Measurements from ENCODE around the gene LEMD2. TPM values are rescaled to one million over a fixed set of nuclear protein-coding genes. Genes with fewer than 3 reads are reported as not detected.
A peak's percentile ranks its signal among the peaks of the same experiment; 100 is the strongest.

LEMD2 gene
- total and polyA plus RNA-seq, 9 of the 15 experiments (the other 6 are each of a cell fraction or from before 2014, with no cell fraction given), result 0.32 to 46.3 (median 30.8) TPM

DNA sequence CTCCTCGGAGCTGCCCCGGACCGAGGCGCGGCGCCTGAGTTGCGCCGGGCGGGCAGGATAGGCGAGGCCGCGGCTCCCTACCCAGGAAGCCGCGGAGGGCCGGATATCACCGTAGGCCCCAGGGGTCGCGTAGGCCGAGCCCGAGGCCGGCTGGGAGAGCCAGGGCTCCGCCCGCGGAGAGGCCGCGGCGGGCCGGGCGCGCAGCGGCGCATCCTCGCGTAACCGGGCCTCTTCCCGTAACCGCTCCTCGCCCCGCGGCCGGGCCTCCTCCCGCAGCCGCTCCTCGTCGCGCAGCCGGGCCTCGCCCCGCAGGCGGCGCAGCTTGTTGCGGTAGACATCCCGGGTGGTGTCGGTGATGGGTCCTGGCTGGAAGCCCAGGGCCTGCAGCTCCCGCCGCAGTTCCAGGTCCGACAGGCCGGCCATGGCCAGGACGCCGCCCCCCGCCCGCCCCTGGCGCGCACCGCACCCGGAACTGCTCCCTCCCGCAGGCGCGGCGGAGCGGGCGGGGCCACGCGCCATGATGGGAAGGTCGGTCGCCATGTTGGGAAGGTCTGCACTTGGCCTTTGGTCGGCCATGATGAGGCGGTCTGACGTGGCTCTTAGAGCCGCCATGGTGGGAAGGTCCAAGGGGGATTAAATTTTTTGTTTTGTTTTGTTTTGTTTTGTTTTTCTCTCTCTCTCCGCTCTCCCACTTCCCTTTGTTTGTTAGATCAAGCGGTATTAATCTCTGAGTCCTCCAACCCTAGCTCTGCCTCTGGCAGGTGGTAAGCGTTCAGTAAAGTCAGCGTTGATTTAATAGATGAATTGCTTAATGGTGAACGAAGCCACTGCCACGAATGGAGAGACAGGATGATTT is at the start of gene LEMD2 (continued):
- TF ChIP-seq, protein P1, sequence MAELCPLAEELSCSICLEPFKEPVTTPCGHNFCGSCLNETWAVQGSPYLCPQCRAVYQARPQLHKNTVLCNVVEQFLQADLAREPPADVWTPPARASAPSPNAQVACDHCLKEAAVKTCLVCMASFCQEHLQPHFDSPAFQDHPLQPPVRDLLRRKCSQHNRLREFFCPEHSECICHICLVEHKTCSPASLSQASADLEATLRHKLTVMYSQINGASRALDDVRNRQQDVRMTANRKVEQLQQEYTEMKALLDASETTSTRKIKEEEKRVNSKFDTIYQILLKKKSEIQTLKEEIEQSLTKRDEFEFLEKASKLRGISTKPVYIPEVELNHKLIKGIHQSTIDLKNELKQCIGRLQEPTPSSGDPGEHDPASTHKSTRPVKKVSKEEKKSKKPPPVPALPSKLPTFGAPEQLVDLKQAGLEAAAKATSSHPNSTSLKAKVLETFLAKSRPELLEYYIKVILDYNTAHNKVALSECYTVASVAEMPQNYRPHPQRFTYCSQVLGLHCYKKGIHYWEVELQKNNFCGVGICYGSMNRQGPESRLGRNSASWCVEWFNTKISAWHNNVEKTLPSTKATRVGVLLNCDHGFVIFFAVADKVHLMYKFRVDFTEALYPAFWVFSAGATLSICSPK (IDR thresholded peaks at IDR 0.05; ENCODE audit: borderline replicate concordance), result peak; percentile 91; the same call in 1 of the 2 replicates
- TF ChIP-seq STAT5B (CRISPR knock-in tag; IDR thresholded peaks at IDR 0.05) (no peak), MEIS2 (IDR thresholded peaks at IDR 0.05; ENCODE audit: partially characterized antibody) (peak; percentile 58), CCNT2 (IDR thresholded peaks at IDR 0.05; ENCODE audit: borderline replicate concordance, extremely low read depth, insufficient read length, low read depth, low read length) (peak; percentile 76), RBM25 (IDR thresholded peaks at IDR 0.05; ENCODE audit: low read depth, low read length, severe bottlenecking) (peak; percentile 37), TOE1 (IDR thresholded peaks at IDR 0.05; ENCODE audit: borderline replicate concordance) (peak; percentile 66; the same call in 1 of the 2 replicates), TOE1 (CRISPR knock-in tag; IDR thresholded peaks at IDR 0.05; ENCODE audit: borderline replicate concordance, low read depth) (peak; percentile 14; the same call in 1 of the 2 replicates), XRCC3 (IDR thresholded peaks at IDR 0.05) (no peak), ZNF830 (CRISPR knock-in tag; IDR thresholded peaks at IDR 0.05) (no peak), NR4A1 (CRISPR knock-in tag; IDR thresholded peaks at IDR 0.05) (0 out of 2 replicates have a peak, but pooled peaks have one; percentile 44), NR4A1 (tag; IDR thresholded peaks at IDR 0.05) (peak; percentile 91), ZNF668 (CRISPR knock-in tag; IDR thresholded peaks at IDR 0.05) (peak; percentile 38; the same call in 1 of the 2 replicates), EP400 (IDR thresholded peaks at IDR 0.05) (peak; percentile 86), MCM5 (IDR thresholded peaks at IDR 0.05; ENCODE audit: low read depth) (no peak), POLR3A (IDR thresholded peaks at IDR 0.05; ENCODE audit: borderline replicate concordance, extremely low read depth, insufficient read depth, insufficient read length) (no peak)
- TF ChIP-seq, protein P2, sequence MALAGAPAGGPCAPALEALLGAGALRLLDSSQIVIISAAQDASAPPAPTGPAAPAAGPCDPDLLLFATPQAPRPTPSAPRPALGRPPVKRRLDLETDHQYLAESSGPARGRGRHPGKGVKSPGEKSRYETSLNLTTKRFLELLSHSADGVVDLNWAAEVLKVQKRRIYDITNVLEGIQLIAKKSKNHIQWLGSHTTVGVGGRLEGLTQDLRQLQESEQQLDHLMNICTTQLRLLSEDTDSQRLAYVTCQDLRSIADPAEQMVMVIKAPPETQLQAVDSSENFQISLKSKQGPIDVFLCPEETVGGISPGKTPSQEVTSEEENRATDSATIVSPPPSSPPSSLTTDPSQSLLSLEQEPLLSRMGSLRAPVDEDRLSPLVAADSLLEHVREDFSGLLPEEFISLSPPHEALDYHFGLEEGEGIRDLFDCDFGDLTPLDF (CRISPR knock-in tag; IDR thresholded peaks at IDR 0.05), result 0 out of 2 replicates have a peak, but pooled peaks have one; percentile 52
- TF ChIP-seq, protein P3, sequence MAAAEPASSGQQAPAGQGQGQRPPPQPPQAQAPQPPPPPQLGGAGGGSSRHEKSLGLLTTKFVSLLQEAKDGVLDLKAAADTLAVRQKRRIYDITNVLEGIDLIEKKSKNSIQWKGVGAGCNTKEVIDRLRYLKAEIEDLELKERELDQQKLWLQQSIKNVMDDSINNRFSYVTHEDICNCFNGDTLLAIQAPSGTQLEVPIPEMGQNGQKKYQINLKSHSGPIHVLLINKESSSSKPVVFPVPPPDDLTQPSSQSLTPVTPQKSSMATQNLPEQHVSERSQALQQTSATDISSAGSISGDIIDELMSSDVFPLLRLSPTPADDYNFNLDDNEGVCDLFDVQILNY (CRISPR knock-in tag; IDR thresholded peaks at IDR 0.05), result 0 out of 2 replicates have a peak, but pooled peaks have one; percentile 18
- TF ChIP-seq, protein P4, sequence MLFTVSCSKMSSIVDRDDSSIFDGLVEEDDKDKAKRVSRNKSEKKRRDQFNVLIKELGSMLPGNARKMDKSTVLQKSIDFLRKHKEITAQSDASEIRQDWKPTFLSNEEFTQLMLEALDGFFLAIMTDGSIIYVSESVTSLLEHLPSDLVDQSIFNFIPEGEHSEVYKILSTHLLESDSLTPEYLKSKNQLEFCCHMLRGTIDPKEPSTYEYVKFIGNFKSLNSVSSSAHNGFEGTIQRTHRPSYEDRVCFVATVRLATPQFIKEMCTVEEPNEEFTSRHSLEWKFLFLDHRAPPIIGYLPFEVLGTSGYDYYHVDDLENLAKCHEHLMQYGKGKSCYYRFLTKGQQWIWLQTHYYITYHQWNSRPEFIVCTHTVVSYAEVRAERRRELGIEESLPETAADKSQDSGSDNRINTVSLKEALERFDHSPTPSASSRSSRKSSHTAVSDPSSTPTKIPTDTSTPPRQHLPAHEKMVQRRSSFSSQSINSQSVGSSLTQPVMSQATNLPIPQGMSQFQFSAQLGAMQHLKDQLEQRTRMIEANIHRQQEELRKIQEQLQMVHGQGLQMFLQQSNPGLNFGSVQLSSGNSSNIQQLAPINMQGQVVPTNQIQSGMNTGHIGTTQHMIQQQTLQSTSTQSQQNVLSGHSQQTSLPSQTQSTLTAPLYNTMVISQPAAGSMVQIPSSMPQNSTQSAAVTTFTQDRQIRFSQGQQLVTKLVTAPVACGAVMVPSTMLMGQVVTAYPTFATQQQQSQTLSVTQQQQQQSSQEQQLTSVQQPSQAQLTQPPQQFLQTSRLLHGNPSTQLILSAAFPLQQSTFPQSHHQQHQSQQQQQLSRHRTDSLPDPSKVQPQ (CRISPR knock-in tag; IDR thresholded peaks at IDR 0.05; ENCODE audit: borderline replicate concordance), result 0 out of 2 replicates have a peak, but pooled peaks have one; percentile 36

Data from K562 (cell line).